Stimulated activated naive CD4-positive, alpha-beta T cell (primary cell): Measurements from ENCODE around the gene DMGDH.

ENCODE experiments used
- DNase-seq, 6 experiments: peaks; one replicate each; lab custom pipeline; 2025; lab: John Stamatoyannopoulos, UW

Gene DMGDH

GRCh38 chr5:78974011-78974410 is 95.5 kb downstream of the DMGDH start:
- no peak for DNase-seq

GRCh38 chr5:78972654-78973428 is 96.6 kb downstream of the DMGDH start:
- no peak for DNase-seq

GRCh38 chr5:78971998-78972397 is 97.5 kb downstream of the DMGDH start:
- DNase-seq = no peak

- DNase-seq = no peak
Observed at GRCh38 chr5:78968781-78969180, 100.7 kb downstream of the DMGDH start.

GRCh38 chr5:78964889-78965288 is 104.6 kb downstream of the DMGDH start:
- no peak for DNase-seq

- no peak for DNase-seq
Observed at GRCh38 chr5:78961743-78962142, 107.7 kb downstream of the DMGDH start.

GRCh38 chr5:78959767-78960166 is 109.7 kb downstream of the DMGDH start:
- DNase-seq = no peak

- DNase-seq = no peak
Observed at GRCh38 chr5:78958672-78959445, 110.6 kb downstream of the DMGDH start.

GRCh38 chr5:78956901-78957300 is 112.6 kb downstream of the DMGDH start:
- DNase-seq = no peak

GRCh38 chr5:78953092-78953800 is 116.2 kb downstream of the DMGDH start:
- no peak for DNase-seq
